ENCODE data around the gene ENPP1.
A peak's percentile ranks its signal among the peaks of the same experiment; 100 is the strongest.
"Not testable (repeated sequence)": the region's sequence is repeated elsewhere in the genome, so short reads cannot be mapped to it uniquely, and the experiment has no call there.

ENPP1 gene

GRCh38 chr6:131876545-131876944 is 68.7 kb downstream of the ENPP1 start:
- no peak for DNase-seq (ENCODE audit: low read depth in 2 of 2)

- DNase-seq (ENCODE audit: low read depth in 2 of 2) = no peak
Observed at GRCh38 chr6:131877999-131878789, 70.4 kb downstream of the ENPP1 start.

GRCh38 chr6:131883016-131883415 is 75.2 kb downstream of the ENPP1 start:
- no peak for DNase-seq (ENCODE audit: low read depth in 2 of 2)

- no peak for DNase-seq (ENCODE audit: low read depth in 2 of 2)
Observed at GRCh38 chr6:131885237-131885636, 77.4 kb downstream of the ENPP1 start.

- DNase-seq (ENCODE audit: low read depth in 2 of 2) = no peak
Observed at GRCh38 chr6:131886517-131886916, 78.7 kb downstream of the ENPP1 start.

- no peak for DNase-seq (ENCODE audit: low read depth in 2 of 2)
Observed at GRCh38 chr6:131890091-131890490, 82.3 kb downstream of the ENPP1 start.

GRCh38 chr6:131893198-131893597 is 85.4 kb downstream of the ENPP1 start:
- DNase-seq (ENCODE audit: low read depth in 2 of 2) = no peak

GRCh38 chr6:131894493-131895424 is 86.9 kb downstream of the ENPP1 start:
- DNase-seq (ENCODE audit: low read depth in 2 of 2) = no peak

- no peak for DNase-seq (ENCODE audit: low read depth in 2 of 2)
Observed at GRCh38 chr6:131897050-131897435, 89.2 kb downstream of the ENPP1 start.

GRCh38 chr6:131897621-131898020 is 89.8 kb downstream of the ENPP1 start:
- DNase-seq (ENCODE audit: low read depth in 2 of 2) = no peak

- no peak for DNase-seq (ENCODE audit: low read depth in 2 of 2)
Observed at GRCh38 chr6:131898718-131899117, 90.9 kb downstream of the ENPP1 start.

GRCh38 chr6:131900231-131900630 is 92.4 kb downstream of the ENPP1 start:
- no peak for DNase-seq (ENCODE audit: low read depth in 2 of 2)

GRCh38 chr6:131901326-131901873 is 93.6 kb downstream of the ENPP1 start:
- not testable (repeated sequence) for DNase-seq (ENCODE audit: low read depth in 2 of 2)

GRCh38 chr6:131903734-131904133 is 95.9 kb downstream of the ENPP1 start:
- DNase-seq (ENCODE audit: low read depth in 2 of 2) = not testable (repeated sequence)

- DNase-seq (ENCODE audit: low read depth in 2 of 2) = not testable (repeated sequence)
Observed at GRCh38 chr6:131908787-131909186, 101.0 kb downstream of the ENPP1 start.

- peak; percentile 56 to 69 for DNase-seq (ENCODE audit: low read depth in 2 of 2)
Observed at GRCh38 chr6:131909408-131910218, 101.8 kb downstream of the ENPP1 start.

GRCh38 chr6:131910219-131910589 is 102.4 kb downstream of the ENPP1 start:
- DNase-seq (ENCODE audit: low read depth in 2 of 2) = no peak

GRCh38 chr6:131910956-131911355 is 103.1 kb downstream of the ENPP1 start:
- DNase-seq (ENCODE audit: low read depth in 2 of 2) = no peak

GRCh38 chr6:131911951-131912350 is 104.1 kb downstream of the ENPP1 start:
- no peak for DNase-seq (ENCODE audit: low read depth in 2 of 2)

- DNase-seq (ENCODE audit: low read depth in 2 of 2) = no peak
Observed at GRCh38 chr6:131914234-131914633, 106.4 kb downstream of the ENPP1 start.

GRCh38 chr6:131914967-131915751 is 107.3 kb downstream of the ENPP1 start:
- DNase-seq (ENCODE audit: low read depth in 2 of 2) = peak; percentile 25 to 26
